Measurements from ENCODE around the gene SLC17A2.
"Not testable (repeated sequence)": the region's sequence is repeated elsewhere in the genome, so short reads cannot be mapped to it uniquely, and the experiment has no call there.

The SLC17A2 gene

GRCh38 chr6:25951296-25952032 is 21.0 kb upstream of the SLC17A2 start:
- no peak for DNase-seq

- no peak for DNase-seq
Observed at GRCh38 chr6:25950297-25950696, 19.8 kb upstream of the SLC17A2 start.

- no peak for DNase-seq
Observed at GRCh38 chr6:25949695-25950094, 19.2 kb upstream of the SLC17A2 start.

- not testable (repeated sequence) for DNase-seq
Observed at GRCh38 chr6:25947492-25947891, 17.0 kb upstream of the SLC17A2 start.

GRCh38 chr6:25946631-25947030 is 16.1 kb upstream of the SLC17A2 start:
- DNase-seq: no peak

- DNase-seq: not testable (repeated sequence)
Observed at GRCh38 chr6:25945738-25946137, 15.2 kb upstream of the SLC17A2 start.

GRCh38 chr6:25944688-25945574 is 14.4 kb upstream of the SLC17A2 start:
- DNase-seq: no peak

- DNase-seq: no peak
Observed at GRCh38 chr6:25943887-25944286, 13.4 kb upstream of the SLC17A2 start.

- no peak for DNase-seq
Observed at GRCh38 chr6:25942561-25943147, 12.2 kb upstream of the SLC17A2 start.

GRCh38 chr6:25939593-25939992 is 9.1 kb upstream of the SLC17A2 start:
- no peak for DNase-seq

- DNase-seq: no peak
Observed at GRCh38 chr6:25935953-25936352, 5.5 kb upstream of the SLC17A2 start.

GRCh38 chr6:25934735-25935313 is 4.3 kb upstream of the SLC17A2 start:
- DNase-seq: no peak

- DNase-seq: no peak
Observed at GRCh38 chr6:25934156-25934555, 3.7 kb upstream of the SLC17A2 start.

- DNase-seq: no peak
Observed at GRCh38 chr6:25931411-25931709, 869 bp upstream of the SLC17A2 start.

GRCh38 chr6:25929785-25930184 is 706 bp downstream of the SLC17A2 start:
- DNase-seq: not testable (repeated sequence)

- DNase-seq: no peak
Observed at GRCh38 chr6:25928562-25929324, 1.7 kb downstream of the SLC17A2 start.

- no peak for DNase-seq
Observed at GRCh38 chr6:25927756-25928216, 2.7 kb downstream of the SLC17A2 start.

GRCh38 chr6:25927178-25927577 is 3.3 kb downstream of the SLC17A2 start:
- no peak for DNase-seq

GRCh38 chr6:25925876-25926275 is 4.6 kb downstream of the SLC17A2 start:
- DNase-seq: no peak

- no peak for DNase-seq
Observed at GRCh38 chr6:25922301-25922700, 8.2 kb downstream of the SLC17A2 start.

- DNase-seq: no peak
Observed at GRCh38 chr6:25921525-25922203, 8.8 kb downstream of the SLC17A2 start.

GRCh38 chr6:25919657-25920056 is 10.8 kb downstream of the SLC17A2 start:
- no peak for DNase-seq
